Inferior parietal cortex (tissue), 1 donor: Measurements from ENCODE around the gene RNASE13.
"Not testable (repeated sequence)": the region's sequence is repeated elsewhere in the genome, so short reads cannot be mapped to it uniquely, and the experiment has no call there.

Source experiments
- DNase-seq: peaks from one replicate; pipeline ENCODE4 v3.0.0-alpha.2; 2016; ENCODE audit errors: extremely low spot score

The RNASE13 gene

GRCh38 chr14:21042918-21043317, 8.3 kb upstream of the RNASE13 start:
- DNase-seq: peak; percentile 45

GRCh38 chr14:21041676-21042433, 7.2 kb upstream of the RNASE13 start, which contains the start of gene RNASE7:
Gene RNASE7 (plus strand): TSS chr14:21042362. CDS start chr14:21042993, 631 bp downstream.
- no peak for DNase-seq

GRCh38 chr14:21040941-21041340, 6.3 kb upstream of the RNASE13 start:
- DNase-seq: not testable (repeated sequence)

GRCh38 chr14:21040370-21040925, 5.8 kb upstream of the RNASE13 start:
- DNase-seq: no peak

- peak; percentile 85 for DNase-seq
Measured at GRCh38 chr14:21039585-21040369, 5.2 kb upstream of the RNASE13 start.

- peak; percentile 74 for DNase-seq
Measured at GRCh38 chr14:21038441-21039422, 4.1 kb upstream of the RNASE13 start.

GRCh38 chr14:21037156-21037555, 2.5 kb upstream of the RNASE13 start:
- DNase-seq: no peak

- DNase-seq: no peak
Measured at GRCh38 chr14:21036751-21037150, 2.1 kb upstream of the RNASE13 start.

GRCh38 chr14:21033133-21033698, 1.4 kb downstream of the RNASE13 start:
- DNase-seq: no peak

GRCh38 chr14:21032326-21033132, 2.1 kb downstream of the RNASE13 start:
- DNase-seq: no peak

GRCh38 chr14:21030531-21030930, 4.1 kb downstream of the RNASE13 start:
- DNase-seq: no peak

- no peak for DNase-seq
Measured at GRCh38 chr14:21029917-21030316, 4.7 kb downstream of the RNASE13 start, which contains the start of gene TPPP2. Gene TPPP2 (plus strand): TSS chr14:21030217. CDS start chr14:21030582, 365 bp downstream.

GRCh38 chr14:21026988-21027315, 7.7 kb downstream of the RNASE13 start:
- DNase-seq: no peak

GRCh38 chr14:21026274-21026987, 8.2 kb downstream of the RNASE13 start:
- peak; percentile 84 for DNase-seq

- DNase-seq: peak; percentile 58
Measured at GRCh38 chr14:21025371-21026273, 9.0 kb downstream of the RNASE13 start.

- no peak for DNase-seq
Measured at GRCh38 chr14:21024585-21025370, 9.8 kb downstream of the RNASE13 start, which contains the start of gene NDRG2. Gene NDRG2 (minus strand): TSS chr14:21025061. CDS start chr14:21023315, 1,746 bp downstream.

- DNase-seq: no peak
Measured at GRCh38 chr14:21023817-21024584, 10.6 kb downstream of the RNASE13 start.
